ENCODE data around the gene DNAH1. TPM values are rescaled to one million over a fixed set of nuclear protein-coding genes. Genes with fewer than 3 reads are reported as not detected.

The DNAH1 gene
- total and polyA plus RNA-seq, 2 of the 13 experiments (the other 11 are each of a cell fraction or from before 2014, with no cell fraction given) = 0.64 to 3.5 TPM

- no peak for TF ChIP-seq RELA (CRISPR knock-in tag; IDR thresholded peaks at IDR 0.05)
- peak; percentile 57; the same call in 1 of the 2 replicates for TF ChIP-seq ZNF501 (CRISPR knock-in tag; IDR thresholded peaks at IDR 0.05)
- no peak for TF ChIP-seq ZBTB37 (CRISPR knock-in tag; IDR thresholded peaks at IDR 0.05)
- no peak for TF ChIP-seq POGZ (CRISPR knock-in tag; IDR thresholded peaks at IDR 0.05)
- no peak for TF ChIP-seq ATF5 (CRISPR knock-in tag; IDR thresholded peaks at IDR 0.05; ENCODE audit: low read depth)
- no peak for TF ChIP-seq SKI (IDR thresholded peaks at IDR 0.05; ENCODE audit: partially characterized antibody)
- no peak for TF ChIP-seq MIXL1 (CRISPR knock-in tag; IDR thresholded peaks at IDR 0.05)
- TF ChIP-seq IRF2 (CRISPR knock-in tag; IDR thresholded peaks at IDR 0.05) = 0 out of 2 replicates have a peak, but pooled peaks have one; percentile 30
- TF ChIP-seq PHF5A (CRISPR knock-in tag; IDR thresholded peaks at IDR 0.05; ENCODE audit: low read depth, unreplicated experiment) = no peak
- TF ChIP-seq ZMAT5 (CRISPR knock-in tag; IDR thresholded peaks at IDR 0.05; ENCODE audit: borderline replicate concordance, low read depth) = no peak
- TF ChIP-seq FOXO1 (CRISPR knock-in tag; IDR thresholded peaks at IDR 0.05) = 0 out of 2 replicates have a peak, but pooled peaks have one; percentile 12
- no peak for TF ChIP-seq LRRFIP1 (CRISPR knock-in tag; conservative IDR thresholded peaks at IDR 0.05)
- TF ChIP-seq ZNF609 (CRISPR knock-in tag; IDR thresholded peaks at IDR 0.05; ENCODE audit: borderline replicate concordance) = no peak
- TF ChIP-seq TBX2 (CRISPR knock-in tag; IDR thresholded peaks at IDR 0.05; ENCODE audit: borderline replicate concordance) = peak; percentile 1; the same call in 1 of the 2 replicates
- no peak for TF ChIP-seq ZNF101 (CRISPR knock-in tag; IDR thresholded peaks at IDR 0.05; ENCODE audit: borderline replicate concordance, low read depth)
- TF ChIP-seq ARHGAP35 (CRISPR knock-in tag; IDR thresholded peaks at IDR 0.05; ENCODE audit: borderline replicate concordance) = no peak
- TF ChIP-seq MAFG (CRISPR knock-in tag; IDR thresholded peaks at IDR 0.05) = no peak
These were observed 130.8 kb downstream of the DNAH1 start (continued) for GRCh38 chr3:52446631-52447511.
